ENCODE results near the gene ZNF564.
"Not testable (repeated sequence)": the region's sequence is repeated elsewhere in the genome, so short reads cannot be mapped to it uniquely, and the experiment has no call there.

The ZNF564 gene

DNA sequence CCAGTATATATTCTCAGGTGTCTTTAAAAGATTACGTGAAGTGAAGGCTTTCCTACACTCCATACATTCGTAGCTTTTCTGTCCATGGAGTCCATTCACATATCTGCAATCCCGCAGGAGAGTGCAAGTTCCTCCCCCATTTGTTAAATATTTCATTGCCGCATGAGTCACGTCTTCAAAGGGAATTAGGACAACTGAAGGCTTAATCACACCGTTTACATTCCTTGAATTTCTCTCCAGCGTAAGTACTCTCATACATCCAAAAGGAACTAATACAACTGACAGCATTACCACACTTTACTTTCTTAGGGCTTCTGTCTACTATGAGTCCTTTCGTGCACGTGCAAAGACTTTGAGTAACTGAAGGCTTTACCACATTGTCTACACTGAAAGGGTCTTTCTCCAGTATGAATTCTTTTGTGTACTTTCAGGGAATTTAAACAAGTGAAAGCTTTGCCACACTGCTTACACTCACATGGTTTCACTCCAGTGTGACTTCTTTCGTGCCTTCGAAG is 29.0 kb upstream of the ZNF564 start:
- Histone ChIP-seq H3K4me3 (ENCODE audit: severe bottlenecking) (no peak overlapping the region), H3K36me3 (ENCODE audit: low read depth) (peaks cover 29% of the 10 kb centered on the region), H3K4me1 (ENCODE audit: insufficient read depth, poor library complexity, severe bottlenecking) (no peaks in the 10 kb centered on the region), H3K9me3 (ENCODE audit: severe bottlenecking) (peaks cover 17% of the 10 kb centered on the region), H3K27me3 (ENCODE audit: insufficient read depth, poor library complexity, severe bottlenecking) (no peaks in the 10 kb centered on the region), H3K27ac (ENCODE audit: poor library complexity, severe bottlenecking) (no peak overlapping the region)
- DNase-seq (ENCODE audit: low spot score) (no peak), ATAC-seq (ENCODE audit: low read depth) (peak; percentile 80)
- TF ChIP-seq CTCF (IDR thresholded peaks at IDR 0.05; ENCODE audit: poor library complexity, severe bottlenecking) = no peak

DNA sequence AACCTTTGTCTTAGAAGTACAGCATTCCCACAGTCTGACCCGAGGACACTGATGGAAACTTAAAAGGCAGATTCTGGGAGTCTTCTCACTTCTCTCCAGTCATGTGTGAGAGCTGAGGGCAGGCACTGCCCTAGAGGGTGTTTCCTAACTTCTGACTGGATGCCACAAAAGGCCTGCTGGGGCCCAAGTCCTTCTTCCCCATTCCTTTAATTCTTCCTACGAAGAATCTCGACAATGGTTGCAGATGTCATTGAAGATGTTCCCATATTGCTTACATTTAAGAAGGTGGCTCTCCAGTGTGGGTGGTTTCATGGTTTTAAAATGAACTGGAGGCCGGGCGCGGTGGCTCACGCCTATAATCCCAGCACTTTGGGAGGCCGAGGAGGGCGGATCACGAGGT is 27.4 kb upstream of the ZNF564 start:
- Histone ChIP-seq H3K9me3 (ENCODE audit: severe bottlenecking) (peaks cover 17% of the 10 kb centered on the region), H3K27ac (ENCODE audit: poor library complexity, severe bottlenecking) (no peak overlapping the region), H3K4me3 (ENCODE audit: severe bottlenecking) (no peak overlapping the region), H3K27me3 (ENCODE audit: insufficient read depth, poor library complexity, severe bottlenecking) (no peaks in the 10 kb centered on the region), H3K4me1 (ENCODE audit: insufficient read depth, poor library complexity, severe bottlenecking) (no peaks in the 10 kb centered on the region), H3K36me3 (ENCODE audit: low read depth) (peaks cover 29% of the 10 kb centered on the region)
- ATAC-seq (ENCODE audit: low read depth) = no peak
- DNase-seq (ENCODE audit: low spot score) = no peak
- TF ChIP-seq CTCF (IDR thresholded peaks at IDR 0.05; ENCODE audit: poor library complexity, severe bottlenecking) = no peak

DNA sequence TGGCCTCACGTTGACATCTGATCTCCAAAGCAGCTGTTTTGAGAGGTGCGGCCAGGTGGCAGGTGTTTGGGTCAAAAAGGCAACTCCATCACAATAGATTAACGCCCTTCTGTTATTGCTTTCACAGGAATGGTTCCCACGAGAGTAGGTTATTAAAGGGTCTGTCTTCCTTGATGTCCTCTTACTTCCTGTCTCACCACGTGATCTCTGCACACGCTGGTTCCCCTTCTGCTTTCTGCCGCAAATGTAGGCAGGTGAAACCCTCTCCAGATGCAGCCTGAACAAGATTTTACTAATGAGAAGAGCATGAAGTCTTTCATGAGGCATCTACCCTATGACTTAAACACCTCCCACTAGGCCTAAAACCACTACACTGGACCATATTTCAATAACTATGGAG is 22.8 kb upstream of the ZNF564 start:
- Histone ChIP-seq H3K27ac (ENCODE audit: poor library complexity, severe bottlenecking) (no peak overlapping the region), H3K27me3 (ENCODE audit: insufficient read depth, poor library complexity, severe bottlenecking) (no peaks in the 10 kb centered on the region), H3K9me3 (ENCODE audit: severe bottlenecking) (no peaks in the 10 kb centered on the region), H3K4me1 (ENCODE audit: insufficient read depth, poor library complexity, severe bottlenecking) (no peaks in the 10 kb centered on the region), H3K4me3 (ENCODE audit: severe bottlenecking) (no peak overlapping the region), H3K36me3 (ENCODE audit: low read depth) (no peaks in the 10 kb centered on the region)
- DNase-seq (ENCODE audit: low spot score) (no peak), ATAC-seq (ENCODE audit: low read depth) (no peak)
- TF ChIP-seq CTCF (IDR thresholded peaks at IDR 0.05; ENCODE audit: poor library complexity, severe bottlenecking) = no peak

DNA sequence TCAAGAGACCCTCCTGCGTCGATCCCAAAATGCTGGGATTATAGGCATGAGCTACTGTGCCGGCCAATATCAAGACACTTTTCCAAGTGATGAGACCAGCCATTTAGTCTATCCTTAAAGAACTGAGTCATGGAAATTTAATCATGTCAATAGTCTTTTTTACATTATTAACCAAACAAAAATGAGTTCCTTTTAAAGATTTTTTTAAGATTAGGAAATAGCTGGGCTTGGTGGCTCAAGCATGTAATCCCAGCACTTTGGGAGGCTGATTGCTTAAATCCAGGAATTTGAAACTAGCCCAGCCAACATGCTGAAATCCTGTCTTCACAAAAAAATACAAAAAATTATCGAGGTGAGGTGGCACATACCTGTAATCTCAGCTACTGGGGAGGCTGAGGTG is 16.7 kb upstream of the ZNF564 start:
- Histone ChIP-seq H3K4me1 (ENCODE audit: insufficient read depth, poor library complexity, severe bottlenecking) (no peaks in the 10 kb centered on the region), H3K4me3 (ENCODE audit: severe bottlenecking) (no peak overlapping the region), H3K36me3 (ENCODE audit: low read depth) (no peaks in the 10 kb centered on the region), H3K27me3 (ENCODE audit: insufficient read depth, poor library complexity, severe bottlenecking) (no peaks in the 10 kb centered on the region), H3K9me3 (ENCODE audit: severe bottlenecking) (no peaks in the 10 kb centered on the region), H3K27ac (ENCODE audit: poor library complexity, severe bottlenecking) (no peak overlapping the region)
- no peak for DNase-seq (ENCODE audit: low spot score)
- ATAC-seq (ENCODE audit: low read depth) = no peak
- no peak for TF ChIP-seq CTCF (IDR thresholded peaks at IDR 0.05; ENCODE audit: poor library complexity, severe bottlenecking)

GRCh38 chr19:12566380-12566779 is 15.1 kb upstream of the ZNF564 start:
- not testable (repeated sequence) for H3K36me3 ChIP-seq (ENCODE audit: low read depth); H3K4me1 ChIP-seq (ENCODE audit: insufficient read depth, poor library complexity, severe bottlenecking); H3K27me3 ChIP-seq (ENCODE audit: insufficient read depth, poor library complexity, severe bottlenecking); H3K4me3 ChIP-seq (ENCODE audit: severe bottlenecking); DNase-seq (ENCODE audit: low spot score); H3K9me3 ChIP-seq (ENCODE audit: severe bottlenecking); ATAC-seq (ENCODE audit: low read depth); H3K27ac ChIP-seq (ENCODE audit: poor library complexity, severe bottlenecking)

Measured in RWPE2 (cell line).